GM21526 (cell line): Measurements from ENCODE around the gene NELFE.
"Not testable (repeated sequence)": the region's sequence is repeated elsewhere in the genome, so short reads cannot be mapped to it uniquely, and the experiment has no call there.

Experiments used
- ATAC-seq: cut with Tn5 transposase; IDR thresholded peaks from one replicate; pipeline ENCODE4 v1.9.1; 2021; ENCODE audit warnings: moderate library complexity; ENCODE audit not compliant: unreplicated experiment, low FRiP score

Gene NELFE

GRCh38 chr6:31922942-31923341 lies 35.8 kb downstream of the NELFE start:
- no peak for ATAC-seq

- ATAC-seq = no peak
These were observed 38.0 kb downstream of the NELFE start for GRCh38 chr6:31920811-31921210.

- no peak for ATAC-seq
These were observed 39.0 kb downstream of the NELFE start for GRCh38 chr6:31919624-31920303.

- ATAC-seq = no peak
These were observed 40.6 kb downstream of the NELFE start for GRCh38 chr6:31918069-31918720.

- ATAC-seq = no peak
These were observed 43.0 kb downstream of the NELFE start for GRCh38 chr6:31915756-31916155.

GRCh38 chr6:31915351-31915750 lies 43.4 kb downstream of the NELFE start:
- no peak for ATAC-seq

GRCh38 chr6:31911826-31912585 lies 46.8 kb downstream of the NELFE start:
- no peak for ATAC-seq

- ATAC-seq = not testable (repeated sequence)
These were observed 49.5 kb downstream of the NELFE start for GRCh38 chr6:31909298-31909697.

GRCh38 chr6:31908791-31909190 lies 50.0 kb downstream of the NELFE start:
- peak; percentile 54 for ATAC-seq

GRCh38 chr6:31908255-31908654 lies 50.5 kb downstream of the NELFE start:
- not testable (repeated sequence) for ATAC-seq

- ATAC-seq = no peak
These were observed 51.5 kb downstream of the NELFE start for GRCh38 chr6:31907158-31907813.

- not testable (repeated sequence) for ATAC-seq
These were observed 52.0 kb downstream of the NELFE start for GRCh38 chr6:31906727-31907126.

- no peak for ATAC-seq
These were observed 52.6 kb downstream of the NELFE start for GRCh38 chr6:31906122-31906521.

- no peak for ATAC-seq
These were observed 53.7 kb downstream of the NELFE start for GRCh38 chr6:31905041-31905440.

GRCh38 chr6:31903957-31904356 lies 54.8 kb downstream of the NELFE start:
- no peak for ATAC-seq
